Astrocyte of the cerebellum (primary cell): ENCODE data around the gene WDR18.
"Not testable (repeated sequence)": the region's sequence is repeated elsewhere in the genome, so short reads cannot be mapped to it uniquely, and the experiment has no call there.

Source experiments
- DNase-seq: peaks from one replicate; pipeline ENCODE4 v3.0.0-alpha.2; 2011; ENCODE audit warnings: low read depth
- H3K4me3 ChIP-seq: 2 replicates; pipeline ENCODE4 v1.5.1; 2011; ENCODE audit warnings: mild to moderate bottlenecking, low read depth, low read length, moderate library complexity
- in situ Hi-C: cut with HindIII; loops from 2 replicates; pipeline ENCODE4 v1.10.0; 2017; ENCODE audit warnings: low sequenced_read_pairs
- TF ChIP-seq, protein P1 (sequence below): IDR thresholded peaks from 2 replicates; pipeline ENCODE4 v1.5.1; 2012; ENCODE audit warnings: low read length, low read depth, moderate library complexity, mild to moderate bottlenecking; ENCODE audit errors: missing control alignments

Gene WDR18

DNA sequence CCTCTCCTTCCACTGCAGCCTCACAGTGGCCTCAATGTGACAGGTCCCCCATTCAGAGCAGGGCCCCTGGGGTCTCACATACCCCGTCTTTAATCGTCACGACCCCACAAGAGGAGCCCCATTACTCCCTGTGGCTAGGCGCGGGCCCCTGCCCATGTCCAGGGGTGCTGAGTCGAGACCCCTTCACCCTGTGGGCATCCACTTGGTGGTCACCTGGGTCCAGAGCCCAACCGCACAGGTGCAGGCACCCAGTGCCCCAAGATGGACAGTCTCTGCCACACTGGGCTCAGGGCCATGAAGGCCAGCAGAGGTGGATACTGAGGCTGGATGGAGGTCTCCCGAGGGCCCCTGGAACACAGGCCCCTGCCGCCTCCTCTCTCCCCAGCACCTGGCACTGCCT lies 33.8 kb downstream of the WDR18 start:
- in situ Hi-C loops, result no loop called here
- no peak overlapping the region for H3K4me3 ChIP-seq
- DNase-seq, result no peak
- TF ChIP-seq, protein P1, sequence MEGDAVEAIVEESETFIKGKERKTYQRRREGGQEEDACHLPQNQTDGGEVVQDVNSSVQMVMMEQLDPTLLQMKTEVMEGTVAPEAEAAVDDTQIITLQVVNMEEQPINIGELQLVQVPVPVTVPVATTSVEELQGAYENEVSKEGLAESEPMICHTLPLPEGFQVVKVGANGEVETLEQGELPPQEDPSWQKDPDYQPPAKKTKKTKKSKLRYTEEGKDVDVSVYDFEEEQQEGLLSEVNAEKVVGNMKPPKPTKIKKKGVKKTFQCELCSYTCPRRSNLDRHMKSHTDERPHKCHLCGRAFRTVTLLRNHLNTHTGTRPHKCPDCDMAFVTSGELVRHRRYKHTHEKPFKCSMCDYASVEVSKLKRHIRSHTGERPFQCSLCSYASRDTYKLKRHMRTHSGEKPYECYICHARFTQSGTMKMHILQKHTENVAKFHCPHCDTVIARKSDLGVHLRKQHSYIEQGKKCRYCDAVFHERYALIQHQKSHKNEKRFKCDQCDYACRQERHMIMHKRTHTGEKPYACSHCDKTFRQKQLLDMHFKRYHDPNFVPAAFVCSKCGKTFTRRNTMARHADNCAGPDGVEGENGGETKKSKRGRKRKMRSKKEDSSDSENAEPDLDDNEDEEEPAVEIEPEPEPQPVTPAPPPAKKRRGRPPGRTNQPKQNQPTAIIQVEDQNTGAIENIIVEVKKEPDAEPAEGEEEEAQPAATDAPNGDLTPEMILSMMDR, result no peak

DNA sequence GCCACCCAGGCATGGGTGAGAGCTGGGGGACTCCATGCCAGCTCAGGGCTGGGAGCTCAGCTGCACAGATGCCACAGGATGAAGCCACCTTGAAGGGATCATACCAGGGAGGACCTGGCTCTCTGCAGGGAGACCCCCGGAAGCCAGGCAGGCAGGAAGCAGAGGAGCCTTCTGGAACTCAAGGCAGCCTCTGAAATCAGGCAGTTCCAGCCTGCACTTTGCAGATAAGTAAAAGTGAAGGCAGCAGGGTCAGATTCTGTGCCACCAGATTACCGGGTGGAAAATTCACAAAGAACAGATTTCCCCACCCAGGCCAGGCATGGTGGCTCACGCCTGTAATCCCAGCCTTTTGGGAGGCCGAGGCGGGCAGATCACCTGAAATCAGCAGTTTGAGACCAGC lies 34.2 kb downstream of the WDR18 start:
- TF ChIP-seq, protein P1, result no peak
- DNase-seq, result no peak
- no peak overlapping the region for H3K4me3 ChIP-seq
- in situ Hi-C loops, result no loop called here

DNA sequence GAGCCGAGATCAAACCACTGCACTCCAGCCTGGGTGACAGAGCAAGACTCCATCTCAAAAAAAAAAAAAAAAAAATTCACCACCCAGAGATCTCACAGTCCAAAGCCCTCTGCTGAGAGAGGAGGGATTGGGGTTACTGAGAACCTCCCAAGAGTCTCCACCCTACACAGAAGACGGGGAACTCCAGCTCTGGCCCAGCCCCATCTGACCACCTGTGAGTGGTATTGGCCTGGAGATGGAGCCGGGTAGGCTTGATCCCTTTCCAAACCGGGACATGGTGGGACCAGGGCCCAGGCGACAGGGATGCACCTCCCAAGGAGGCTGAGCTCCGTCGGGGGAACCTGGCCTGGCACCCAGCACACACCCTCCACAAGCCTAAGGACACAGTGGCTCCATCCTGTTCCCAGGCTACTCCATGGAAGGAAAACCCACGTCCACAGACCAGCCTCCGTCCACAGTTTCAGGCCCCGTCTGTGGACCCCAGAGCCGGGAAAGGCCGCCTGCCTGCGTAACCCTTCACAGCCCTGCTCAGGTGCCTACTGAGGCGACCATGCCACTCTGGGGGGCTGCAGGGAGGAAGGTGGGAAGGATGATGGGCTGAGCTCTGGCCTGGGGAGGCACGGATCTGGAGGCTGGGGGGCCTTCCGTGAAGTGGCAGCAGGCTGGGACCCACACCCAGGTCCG lies 34.9 kb downstream of the WDR18 start:
- peak overlapping the region; percentile 85 for H3K4me3 ChIP-seq
- no peak for DNase-seq
- TF ChIP-seq, protein P1, result no peak
- in situ Hi-C loops, result no loop called here

DNA sequence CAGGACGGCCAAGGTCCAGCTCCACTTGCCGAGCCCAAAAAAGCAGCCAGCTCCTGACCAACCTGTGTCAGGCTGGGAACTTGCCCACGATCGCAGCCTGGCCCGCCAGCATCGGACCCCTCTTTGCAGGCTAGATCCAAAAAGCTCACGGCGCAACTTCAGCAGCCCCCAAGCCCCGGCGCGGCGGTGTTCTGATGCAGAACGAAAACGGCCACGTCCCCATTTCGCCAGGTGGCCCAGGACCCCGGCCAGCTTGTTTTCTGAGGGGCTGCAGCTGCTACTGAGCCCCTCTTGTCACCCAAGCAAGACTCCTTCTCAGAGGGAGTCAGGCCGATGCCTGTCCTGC lies 35.4 kb downstream of the WDR18 start:
- peak overlapping the region; percentile 85 for H3K4me3 ChIP-seq
- DNase-seq, result no peak
- TF ChIP-seq, protein P1, result no peak
- in situ Hi-C loops, result no loop called here

DNA sequence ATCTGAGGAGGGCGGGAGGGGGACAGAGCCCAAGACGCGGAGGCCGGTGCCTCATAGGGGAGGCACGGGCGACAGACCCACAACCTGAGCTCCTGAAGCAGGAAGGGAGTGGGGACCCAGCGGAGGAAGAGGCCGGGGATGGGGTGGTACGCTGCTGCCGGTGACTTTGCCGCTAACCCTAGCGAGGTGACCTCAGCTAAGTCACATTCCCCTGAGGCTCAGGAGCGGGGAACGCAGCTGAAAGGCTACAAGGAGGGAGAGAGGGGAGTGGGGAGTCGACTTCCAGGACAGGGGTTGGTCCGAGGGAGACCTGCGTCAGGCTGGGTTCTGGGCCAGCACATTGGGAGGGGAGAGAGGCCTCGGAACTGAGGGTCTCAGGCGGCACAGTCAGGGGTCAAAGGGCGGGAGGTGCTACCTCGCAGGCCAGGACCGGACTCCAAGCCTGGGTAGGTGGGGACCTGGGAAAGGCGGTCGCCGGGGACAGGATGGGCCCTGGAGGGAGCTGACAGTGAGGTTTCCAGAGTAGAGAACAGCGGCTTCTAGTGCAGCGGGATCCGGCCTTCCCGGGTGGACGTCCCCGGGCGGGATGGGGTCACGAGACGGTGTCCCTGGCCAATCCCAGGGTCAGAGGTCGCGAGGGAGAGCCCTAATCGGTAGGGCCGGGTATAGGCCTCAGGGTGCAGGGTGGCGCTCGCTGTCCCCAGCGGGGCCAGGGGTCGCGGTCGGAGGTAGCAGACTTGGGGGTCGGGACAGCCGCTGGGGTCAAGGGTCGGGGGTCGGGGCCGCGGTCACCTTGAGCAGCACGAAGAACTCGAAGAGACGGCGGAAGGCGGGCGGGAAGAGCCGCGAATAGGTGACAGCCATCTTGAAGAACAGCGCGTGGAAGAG lies 36.1 kb downstream of the WDR18 start:
- no peak for DNase-seq
- TF ChIP-seq, protein P1, result no peak
- peak overlapping the region; percentile 85 for H3K4me3 ChIP-seq
- in situ Hi-C loops, result no loop called here

DNA sequence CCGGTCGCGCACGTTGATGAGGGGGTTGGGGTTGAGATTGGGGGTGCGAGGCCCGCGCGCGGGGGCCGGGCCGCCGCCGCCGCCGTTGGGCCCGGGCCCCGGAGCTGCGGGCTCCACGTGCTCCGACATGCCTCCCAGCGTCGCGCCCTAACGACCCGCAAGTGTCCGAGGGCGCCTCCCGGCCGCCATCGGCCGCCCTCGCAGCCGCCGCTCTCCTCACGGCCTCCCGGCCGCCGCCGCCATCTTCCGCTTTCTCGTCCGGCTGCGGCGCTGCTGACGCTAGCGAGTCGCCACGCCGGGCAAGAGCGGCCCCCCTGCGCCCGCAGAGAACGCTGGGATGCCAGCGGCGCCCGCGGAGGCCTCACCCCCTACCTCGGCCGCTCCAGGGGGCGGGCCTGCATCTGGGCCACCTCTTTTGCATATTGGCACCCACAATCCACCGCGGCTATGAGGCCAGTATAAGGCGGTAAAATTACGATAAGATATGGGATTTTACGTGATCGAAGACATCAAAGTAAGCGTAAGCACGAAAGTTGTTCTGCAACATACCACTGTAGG lies 36.8 kb downstream of the WDR18 start, which contains the start of gene TMEM259:
Gene TMEM259, minus strand, starts transcription at position 256 of the 558 bp plus-strand sequence. Its CDS starts 127 bp downstream, at position 129.
- peak within 1 kb of the TSS; percentile 85 for H3K4me3 ChIP-seq
- TF ChIP-seq, protein P1, result no peak
- in situ Hi-C loops, result no loop called here
- peak; percentile 92 for DNase-seq

DNA sequence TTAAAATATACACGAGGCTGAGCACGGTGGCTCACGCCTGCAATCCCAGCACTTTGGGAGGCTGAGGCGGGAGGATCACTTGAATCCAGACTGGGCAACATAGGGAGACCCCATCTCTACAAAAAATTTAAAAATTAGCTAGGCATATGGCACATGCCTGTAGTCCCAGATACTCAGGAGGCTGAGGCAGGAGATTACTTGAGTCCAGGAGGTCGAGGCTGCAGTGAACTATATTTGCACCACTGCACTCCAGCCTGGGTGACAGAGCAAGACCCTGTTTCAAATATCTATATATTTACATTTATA lies 39.7 kb downstream of the WDR18 start:
- in situ Hi-C loops, H3K4me3 ChIP-seq, DNase-seq: not testable (repeated sequence)

DNA sequence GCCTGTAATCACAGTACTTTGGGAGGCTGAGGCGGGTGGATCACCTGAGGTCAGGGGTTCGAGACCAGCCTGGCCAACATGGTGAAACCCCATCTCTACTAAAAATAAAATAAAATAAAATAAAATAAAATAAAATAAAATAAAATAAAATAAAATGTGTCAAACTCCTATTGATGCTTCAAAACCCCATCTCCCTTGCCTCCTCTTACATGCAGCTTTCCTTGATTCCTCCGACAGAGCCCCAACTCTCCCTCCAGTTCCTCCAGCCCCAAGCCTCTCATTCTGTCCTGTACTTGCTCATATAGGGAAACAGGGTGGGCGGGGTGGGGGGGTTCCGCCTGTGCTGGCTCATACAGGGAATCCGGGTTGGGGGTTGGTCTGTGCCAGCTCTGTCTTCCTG lies 40.9 kb downstream of the WDR18 start:
- H3K4me3 ChIP-seq, in situ Hi-C loops, DNase-seq: not testable (repeated sequence)
